Ovary (tissue), 9 donors: ENCODE results near the gene AP5M1. TPM values are rescaled to one million over a fixed set of nuclear protein-coding genes. Genes with fewer than 3 reads are reported as not detected.

Experiments
- DNase-seq, 5 donors: peaks; one replicate each; pipeline ENCODE4 v3.0.0-alpha.2; 2019 to 2020
- H3K27ac ChIP-seq, 2 donors: fragments of 200-600 bp; one replicate each; pipeline versions ENCODE4 v1.5.1 to v1.8.0; 2019 to 2022
- H3K27me3 ChIP-seq: fragments of 200-600 bp; one replicate; pipeline ENCODE4 v1.8.0; 2022
- H3K36me3 ChIP-seq: fragments of 200-600 bp; sonication (generic); one replicate; pipeline ENCODE4 v1.5.1; 2019
- H3K4me1 ChIP-seq: one replicate; pipeline ENCODE4 v1.8.1; 2013; ENCODE audit warnings: mild to moderate bottlenecking, moderate library complexity; ENCODE audit not compliant: insufficient read depth
- H3K4me3 ChIP-seq: fragments of 200-600 bp; sonication (generic); one replicate; pipeline ENCODE4 v1.5.1; 2017
- H3K9me3 ChIP-seq, 2 donors: fragments of 200-600 bp in 1 of 2; sonication (generic) in 1 of 2; one replicate each; pipeline versions ENCODE4 v1.5.1 to v1.8.1; 2013 to 2019; ENCODE audit warnings: mild to moderate bottlenecking in 1 of 2, moderate library complexity in 1 of 2
- CTCF ChIP-seq, 3 donors: fragments of 450-650 bp in 2 of 3; fragments of 200-600 bp in 1 of 3; IDR thresholded peaks; one replicate each; pipeline versions ENCODE4 v1.5.1 to v1.8.0; 2016 to 2022; ENCODE audit warnings: antibody characterized with exemption in 3 of 3, mild to moderate bottlenecking in 1 of 3
- EP300 ChIP-seq: sonication (generic); formaldehyde crosslinking; IDR thresholded peaks from one replicate; pipeline ENCODE4 v1.6.1; 2017; ENCODE audit warnings: antibody characterized with exemption
- POLR2A ChIP-seq: fragments of 450-650 bp; IDR thresholded peaks from one replicate; pipeline ENCODE4 v1.6.1; 2017; ENCODE audit warnings: antibody characterized with exemption, mild to moderate bottlenecking, moderate library complexity
- WGBS, 3 donors: extraction: QIAGEN DNeasy Blood & Tissue Kit in 1 of 3; methylation state at CpG; one replicate each; pipeline versions ENCODE4 v1.1.5 to v1.1.7; 2013 to 2017; 5-methylcytosine and 5-hydroxymethylcytosine counted together
- intact Hi-C, 4 donors: fragments of 100-400 bp; cut with DNase I; formaldehyde crosslinking; loops; one replicate each; pipeline versions ENCODE4 v1.11.0 to v1.15.1; 2022 to 2023
- polyA plus RNA-seq, 2 donors: library from polyadenylated mRNA; stranded (reverse); fragments of 200-250 nt in 1 of 2; fragments of 350-450 nt in 1 of 2; fragmentation: Illumina TruSeq in 1 of 2; extraction: RNeasy Lipid Tissue Mini Kit (QIAGEN cat#74804) in 1 of 2; gene quantifications; one replicate each; pipeline ENCODE4 v1.2.3, GENCODE V29; 2013 to 2014
- total RNA-seq, 7 donors: library from RNA; depleted of rRNA in 2 of 7; stranded (reverse); fragments of >200 nt in 2 of 7; fragmentation: NEBNext Ultra II Directional in 3 of 7; extraction: Animal tissue kit (Norgen Biotek cat#: 25700) in 3 of 7; gene quantifications; one replicate each; pipeline versions ENCODE4 v1.1.0 to v1.2.4, GENCODE V29; 2016 to 2023
- donor health status: DM: no; HTN: no; CAD: no; lungs with moderate emphysema.
- donor health status: DM: no; HTN: no; CAD: no.
- donor health status: Bipolar disorder and iron deficiency.
- donor health status: DM: yes; HTN: yes; CAD: no.
- donor health status: DM: no; HTN: no; CAD: no.
- donor health status: DM: yes; HTN: yes; CAD: no.

The AP5M1 gene
- total and polyA plus RNA-seq, 9 donors, result 7.3 to 31.0 (median 22.1) TPM

GRCh38 chr14:57243320-57243719 is 25.5 kb upstream of the AP5M1 start:
- intact Hi-C loops, result no loop called here
- Histone ChIP-seq H3K27me3 (no peaks in the 10 kb centered on the region), H3K27ac (no peak overlapping the region), H3K4me1 (no peaks in the 10 kb centered on the region), H3K36me3 (no peaks in the 10 kb centered on the region), H3K9me3 (no peaks in the 10 kb centered on the region), H3K4me3 (no peak overlapping the region)
- TF ChIP-seq POLR2A (no peak), EP300 (no peak), CTCF (IDR thresholded peaks at IDR 0.05) (no peak)
- DNase-seq, result no peak

- no peak overlapping the region for H3K4me3 ChIP-seq
- no peaks in the 10 kb centered on the region for H3K36me3 ChIP-seq
- 53 to 59% (median 57%) methylated on average over 2 of the region's 2 CpGs for WGBS, 3 donors
- intact Hi-C loops, result no loop called here
- H3K9me3 ChIP-seq, result no peaks in the 10 kb centered on the region
- no peak overlapping the region for H3K27ac ChIP-seq
- TF ChIP-seq CTCF (IDR thresholded peaks at IDR 0.05), result no peak
- TF ChIP-seq EP300, result no peak
- no peak for TF ChIP-seq POLR2A
- DNase-seq, result no peak
- H3K4me1 ChIP-seq, result no peaks in the 10 kb centered on the region
- no peaks in the 10 kb centered on the region for H3K27me3 ChIP-seq
Observed at GRCh38 chr14:57244106-57244505, 24.7 kb upstream of the AP5M1 start.

- no peak overlapping the region for H3K4me3 ChIP-seq
- no peaks in the 10 kb centered on the region for H3K36me3 ChIP-seq
- no peak for DNase-seq
- no peaks in the 10 kb centered on the region for H3K9me3 ChIP-seq
- WGBS, 3 donors, result 85 to 96% (median 94%) methylated on average over 2 of the region's 2 CpGs
- TF ChIP-seq POLR2A, result no peak
- no peak for TF ChIP-seq EP300
- no peak for TF ChIP-seq CTCF (IDR thresholded peaks at IDR 0.05)
- no peaks in the 10 kb centered on the region for H3K4me1 ChIP-seq
- intact Hi-C loops, result no loop called here
- H3K27ac ChIP-seq, result no peak overlapping the region
- H3K27me3 ChIP-seq, result no peaks in the 10 kb centered on the region
Observed at GRCh38 chr14:57245941-57246340, 22.8 kb upstream of the AP5M1 start.

GRCh38 chr14:57246933-57247657 is 21.7 kb upstream of the AP5M1 start:
- Histone ChIP-seq H3K9me3 (no peaks in the 10 kb centered on the region), H3K27ac (no peak overlapping the region), H3K4me3 (no peak overlapping the region), H3K36me3 (no peaks in the 10 kb centered on the region), H3K27me3 (no peaks in the 10 kb centered on the region), H3K4me1 (no peaks in the 10 kb centered on the region)
- TF ChIP-seq POLR2A (no peak), CTCF (IDR thresholded peaks at IDR 0.05) (no peak), EP300 (no peak)
- intact Hi-C loops, result no loop called here
- WGBS, 3 donors, result 50 to 61% (median 55%) methylated on average over 2 of the region's 2 CpGs
- no peak for DNase-seq
